ENCODE data around the gene HCCS. TPM values are rescaled to one million over a fixed set of nuclear protein-coding genes. Genes with fewer than 3 reads are reported as not detected.

HCCS gene
- polyA plus RNA-seq (ENCODE audit: insufficient read depth in 1 of 5, insufficient read length in 5 of 5, low replicate concordance in 1 of 5) = 10 to 100 TPM; 17.0 to 18.0 (median 17.6) TPM
- long read RNA-seq, donor 1, transcript HCCS-202 (7 exons, 1,072 nt) = major isoform, 7 of 11 reads
- long read RNA-seq, donor 1, partial matches to known transcripts = 0 of 11 reads
- long read RNA-seq, donor 1, other reads (novel, unspliced or antisense) = 0 of 11 reads
- long read RNA-seq, donor 2, partial matches to known transcripts = 0 of 4 reads
- long read RNA-seq, donor 2, other reads (novel, unspliced or antisense) = 0 of 4 reads
- long read RNA-seq, donor 3, transcript HCCS-202 (7 exons, 1,072 nt) = major isoform, 6 of 8 reads
- long read RNA-seq, donor 3, partial matches to known transcripts = 0 of 8 reads
- long read RNA-seq, donor 3, other reads (novel, unspliced or antisense) = 0 of 8 reads
- long read RNA-seq, donor 4, partial matches to known transcripts = 0 of 4 reads
- long read RNA-seq, donor 4, other reads (novel, unspliced or antisense) = 0 of 4 reads
- long read RNA-seq, donor 5, transcript HCCS-202 (7 exons, 1,072 nt) = major isoform, 9 of 13 reads
- long read RNA-seq, donor 5, partial matches to known transcripts = 0 of 13 reads
- long read RNA-seq, donor 5, other reads (novel, unspliced or antisense) = 0 of 13 reads
- long read RNA-seq, donor 6, transcript HCCS-202 (7 exons, 1,072 nt) = major isoform, 5 of 5 reads
- long read RNA-seq, donor 6, partial matches to known transcripts = 0 of 5 reads
- long read RNA-seq, donor 6, other reads (novel, unspliced or antisense) = 0 of 5 reads
- long read RNA-seq, donor 7, transcript HCCS-202 (7 exons, 1,072 nt) = major isoform, 7 of 7 reads
- long read RNA-seq, donor 7, partial matches to known transcripts = 0 of 7 reads
- long read RNA-seq, donor 7, other reads (novel, unspliced or antisense) = 0 of 7 reads
- long read RNA-seq, donor 8, partial matches to known transcripts = 0 of 3 reads
- long read RNA-seq, donor 8, other reads (novel, unspliced or antisense) = 0 of 3 reads

- DNase-seq = peak; percentile 75 to 80
Measured at GRCh38 chrX:11111037-11111851, at the start of gene HCCS. Gene HCCS, plus strand, starts transcription at chrX:11111332. Its CDS starts 729 bp downstream, at chrX:11112061.

GRCh38 chrX:11064276-11064675 is 46.9 kb upstream of the HCCS start:
- DNase-seq = no peak

GRCh38 chrX:11064851-11065600 is 46.1 kb upstream of the HCCS start:
- DNase-seq = peak; percentile 10 to 12

GRCh38 chrX:11066812-11067211 is 44.3 kb upstream of the HCCS start:
- DNase-seq = no peak

GRCh38 chrX:11073381-11073780 is 37.8 kb upstream of the HCCS start:
- no peak for DNase-seq

GRCh38 chrX:11080741-11081305 is 30.3 kb upstream of the HCCS start:
- DNase-seq = no peak

- DNase-seq = no peak
Measured at GRCh38 chrX:11081511-11081910, 29.6 kb upstream of the HCCS start.

- DNase-seq = no peak
Measured at GRCh38 chrX:11085305-11085704, 25.8 kb upstream of the HCCS start.

GRCh38 chrX:11089802-11090201 is 21.3 kb upstream of the HCCS start:
- DNase-seq = no peak

GRCh38 chrX:11097933-11098332 is 13.2 kb upstream of the HCCS start:
- DNase-seq = no peak

GRCh38 chrX:11099465-11099864 is 11.7 kb upstream of the HCCS start:
- no peak for DNase-seq

- peak; percentile 27 to 36 for DNase-seq
Measured at GRCh38 chrX:11100281-11101035, 10.7 kb upstream of the HCCS start.

- DNase-seq = no peak
Measured at GRCh38 chrX:11103006-11103405, 8.1 kb upstream of the HCCS start.

- DNase-seq = no peak
Measured at GRCh38 chrX:11103751-11104150, 7.4 kb upstream of the HCCS start.

- DNase-seq = no peak
Measured at GRCh38 chrX:11105080-11105479, 6.1 kb upstream of the HCCS start.

- DNase-seq = no peak
Measured at GRCh38 chrX:11108253-11108941, 2.7 kb upstream of the HCCS start.

GRCh38 chrX:11109968-11110367 is 1.2 kb upstream of the HCCS start:
- no peak for DNase-seq

GRCh38 chrX:11111947-11112346 is 815 bp downstream of the HCCS start:
- no peak for DNase-seq

GRCh38 chrX:11113731-11114130 is 2.6 kb downstream of the HCCS start:
- no peak for DNase-seq

Measured in right lung (tissue), 10 donors.